ENCODE results near the gene CREG1. TPM values are rescaled to one million over a fixed set of nuclear protein-coding genes. Genes with fewer than 3 reads are reported as not detected.
"Not testable (repeated sequence)": the region's sequence is repeated elsewhere in the genome, so short reads cannot be mapped to it uniquely, and the experiment has no call there.

CREG1 gene
- total RNA-seq, 1 experiment from 2014 or later: 21.7 TPM

- ATAC-seq (peak; percentile 9; the same call in 1 of the 2 replicates), DNase-seq (ENCODE audit: low spot score) (peak; percentile 82)
- POLR2A ChIA-PET: no interaction called here
- CTCF ChIA-PET: interaction anchor here (0.8 to 3.6 kb wide), 9 partner anchors 8 to 496 kb away, joined by 3 to 54 read pairs (median 6); no protein-coding TSS in a partner anchor
- peaks cover 14% of the 10 kb centered on the region; the same call in 1 of the 2 replicates for H3K4me1 Mint-ChIP-seq
- no peaks in the 10 kb centered on the region for H3K36me3 Mint-ChIP-seq
- peaks cover 10% of the 10 kb centered on the region for H3K27me3 Mint-ChIP-seq (ENCODE audit: low read depth)
- no peak overlapping the region for H3K27ac Mint-ChIP-seq
- no peaks in the 10 kb centered on the region for H3K9me3 Mint-ChIP-seq
- peak; percentile 67 for TF ChIP-seq CTCF (IDR thresholded peaks at IDR 0.05)
- no peak for TF ChIP-seq ZNF532 (CRISPR knock-in tag; IDR thresholded peaks at IDR 0.05; ENCODE audit: borderline replicate concordance)
- 0 out of 2 replicates have a peak overlapping the region, but pooled peaks have one; percentile 1 for H3K4me3 Mint-ChIP-seq
Measured at GRCh38 chr1:167555971-167556714, 2.6 kb upstream of the CREG1 start.

- DNase-seq (ENCODE audit: low spot score); H3K27ac Mint-ChIP-seq; H3K36me3 Mint-ChIP-seq; POLR2A ChIA-PET; ATAC-seq; H3K9me3 Mint-ChIP-seq: not testable (repeated sequence)
- H3K4me3 Mint-ChIP-seq: peak overlapping the region; percentile 13; the same call in 1 of the 2 replicates
- CTCF ChIA-PET: interaction anchor here (1.0 to 3.6 kb wide), 5 partner anchors 9 to 132 kb away, joined by 5 to 54 read pairs (median 6); no protein-coding TSS in a partner anchor
- peaks cover 10% of the 10 kb centered on the region for H3K27me3 Mint-ChIP-seq (ENCODE audit: low read depth)
- H3K4me1 Mint-ChIP-seq: peaks cover 21% of the 10 kb centered on the region; the same call in 1 of the 2 replicates
Measured at GRCh38 chr1:167555072-167555471, 1.5 kb upstream of the CREG1 start.

GRCh38 chr1:167554028-167554779, 642 bp upstream of the CREG1 start:
- Mint-ChIP-seq H3K27me3 (ENCODE audit: low read depth) (peaks cover 10% of the 10 kb centered on the region), H3K27ac (no peak overlapping the region; the same call in 1 of the 2 replicates), H3K9me3 (no peaks in the 10 kb centered on the region), H3K4me1 (peaks cover 21% of the 10 kb centered on the region; the same call in 1 of the 2 replicates), H3K36me3 (no peaks in the 10 kb centered on the region), H3K4me3 (peak overlapping the region; percentile 87)
- CTCF ChIA-PET: interaction anchor here (0.6 to 6.2 kb wide), 16 partner anchors 10 to 487 kb away, joined by 3 to 73 read pairs (median 4); no protein-coding TSS in a partner anchor
- ATAC-seq: no peak
- POLR2A ChIA-PET: interaction anchor here (0.6 to 1.8 kb wide), 8 partner anchors 10 to 678 kb away, joined by 3 to 15 read pairs (median 4); partner anchors contain the start of genes POU2F1 and TADA1
- DNase-seq (ENCODE audit: low spot score): no peak
- TF ChIP-seq ZMAT4 (CRISPR knock-in tag; IDR thresholded peaks at IDR 0.05) (no peak), AR (CRISPR knock-in tag; IDR thresholded peaks at IDR 0.05) (no peak), KAT7 (CRISPR knock-in tag; IDR thresholded peaks at IDR 0.05; ENCODE audit: borderline replicate concordance) (no peak), CTCF (IDR thresholded peaks at IDR 0.05) (no peak), ZNF121 (CRISPR knock-in tag; IDR thresholded peaks at IDR 0.05) (no peak), ZNF423 (CRISPR knock-in tag; IDR thresholded peaks at IDR 0.05) (no peak), FOXP1 (CRISPR knock-in tag; IDR thresholded peaks at IDR 0.05; ENCODE audit: borderline replicate concordance) (no peak), ZNF416 (CRISPR knock-in tag; IDR thresholded peaks at IDR 0.05) (no peak), GTF2I (CRISPR knock-in tag; conservative IDR thresholded peaks at IDR 0.05) (no peak), ATF6 (CRISPR knock-in tag; IDR thresholded peaks at IDR 0.05) (no peak), ATF1 (CRISPR knock-in tag; IDR thresholded peaks at IDR 0.05) (no peak), ZNF396 (CRISPR knock-in tag; IDR thresholded peaks at IDR 0.05; ENCODE audit: borderline replicate concordance) (no peak)
